ENCODE results near the gene TBC1D30.

DNA sequence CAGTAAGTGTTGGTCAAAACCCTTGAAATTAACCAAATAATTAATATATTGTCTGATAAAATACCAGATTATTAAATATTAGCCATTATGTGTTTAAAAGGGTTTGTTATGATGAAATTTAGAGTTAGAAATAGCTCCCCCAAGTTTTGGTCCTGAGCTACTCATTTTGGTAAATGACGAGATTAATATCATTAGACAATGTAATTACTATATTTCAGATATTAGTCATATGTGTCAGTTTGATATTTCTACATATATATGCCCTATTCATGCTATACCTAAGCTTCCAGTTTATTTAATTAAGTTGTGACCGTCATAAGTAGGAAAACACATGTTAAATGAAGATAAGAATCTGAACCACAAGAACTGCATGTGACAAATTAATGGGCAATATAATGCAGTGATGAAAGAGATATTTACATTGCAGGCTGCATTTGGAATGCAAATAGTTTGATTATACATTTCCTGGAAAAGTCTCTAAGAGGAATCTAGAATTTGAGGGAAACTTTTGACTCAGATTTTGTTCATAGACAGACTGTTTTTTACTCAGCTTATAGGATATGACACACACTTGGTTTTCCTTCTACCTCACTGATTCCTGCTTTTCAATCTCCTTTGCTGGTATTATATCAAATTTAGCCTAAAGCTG is 70.5 kb downstream of the TBC1D30 start:
- TF ChIP-seq, protein P1, sequence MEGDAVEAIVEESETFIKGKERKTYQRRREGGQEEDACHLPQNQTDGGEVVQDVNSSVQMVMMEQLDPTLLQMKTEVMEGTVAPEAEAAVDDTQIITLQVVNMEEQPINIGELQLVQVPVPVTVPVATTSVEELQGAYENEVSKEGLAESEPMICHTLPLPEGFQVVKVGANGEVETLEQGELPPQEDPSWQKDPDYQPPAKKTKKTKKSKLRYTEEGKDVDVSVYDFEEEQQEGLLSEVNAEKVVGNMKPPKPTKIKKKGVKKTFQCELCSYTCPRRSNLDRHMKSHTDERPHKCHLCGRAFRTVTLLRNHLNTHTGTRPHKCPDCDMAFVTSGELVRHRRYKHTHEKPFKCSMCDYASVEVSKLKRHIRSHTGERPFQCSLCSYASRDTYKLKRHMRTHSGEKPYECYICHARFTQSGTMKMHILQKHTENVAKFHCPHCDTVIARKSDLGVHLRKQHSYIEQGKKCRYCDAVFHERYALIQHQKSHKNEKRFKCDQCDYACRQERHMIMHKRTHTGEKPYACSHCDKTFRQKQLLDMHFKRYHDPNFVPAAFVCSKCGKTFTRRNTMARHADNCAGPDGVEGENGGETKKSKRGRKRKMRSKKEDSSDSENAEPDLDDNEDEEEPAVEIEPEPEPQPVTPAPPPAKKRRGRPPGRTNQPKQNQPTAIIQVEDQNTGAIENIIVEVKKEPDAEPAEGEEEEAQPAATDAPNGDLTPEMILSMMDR (conservative IDR thresholded peaks at IDR 0.05; ENCODE audit: low read depth, low read length): no peak
- no peak for TF ChIP-seq EZH2 (IDR thresholded peaks at IDR 0.05; ENCODE audit: borderline replicate concordance, low read depth, low read length, poor library complexity, severe bottlenecking)
